PFSK-1 (cell line): ENCODE results near the gene ABCA1.

Experiments
- FOXP2 ChIP-seq: optimal IDR thresholded peaks from 2 replicates; pipeline ENCODE3; 2011; ENCODE audit warnings: borderline replicate concordance, control low read depth, inconsistent platforms; ENCODE audit not compliant: insufficient read depth; ENCODE audit errors: extremely low read length, extremely low read depth
- POLR2AphosphoS5 ChIP-seq: IDR thresholded peaks from 2 replicates; pipeline ENCODE4 v1.6.1; 2012; ENCODE audit warnings: low read depth, mild to moderate bottlenecking, control low read depth, low read length, moderate library complexity
- SIN3A ChIP-seq: IDR thresholded peaks from 2 replicates; pipeline ENCODE4 v1.6.1; 2012; ENCODE audit warnings: mild to moderate bottlenecking, low read length, moderate library complexity, borderline replicate concordance; ENCODE audit not compliant: insufficient read depth
- TAF1 ChIP-seq: IDR thresholded peaks from 2 replicates; pipeline ENCODE4 v1.6.1; 2012; ENCODE audit warnings: low read length, control low read depth, borderline replicate concordance; ENCODE audit not compliant: insufficient read depth
- TF ChIP-seq, protein P1 (sequence below), 2 experiments: IDR thresholded peaks; 2 replicates each; pipeline versions ENCODE4 v1.6.1 to v1.8.0; 2011 to 2012; ENCODE audit warnings: low read depth in 2 of 2, low read length in 2 of 2, control low read depth in 1 of 2, inconsistent platforms in 1 of 2, mild to moderate bottlenecking in 1 of 2, moderate library complexity in 1 of 2; ENCODE audit not compliant: insufficient read depth in 1 of 2

ABCA1 gene

DNA sequence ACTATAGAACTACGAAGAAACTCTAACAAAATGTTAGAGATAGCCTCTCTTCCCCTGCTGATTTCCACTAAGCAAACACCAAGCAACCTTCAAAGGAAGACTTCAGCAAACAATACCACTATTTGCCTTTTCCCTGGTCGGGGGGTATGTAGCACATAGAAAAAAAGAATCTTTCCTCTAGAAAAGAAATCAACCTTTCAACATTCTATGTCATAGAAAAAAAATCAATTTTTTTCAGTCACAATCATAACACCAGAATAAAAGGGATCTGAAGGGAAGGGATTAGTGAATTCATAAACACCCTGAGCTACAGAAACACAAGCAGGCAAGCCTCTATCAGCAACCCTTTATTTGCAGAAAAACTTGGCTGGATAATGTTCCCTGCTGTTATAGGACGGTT lies 15.3 kb downstream of the ABCA1 start:
- TF ChIP-seq, protein P1, sequence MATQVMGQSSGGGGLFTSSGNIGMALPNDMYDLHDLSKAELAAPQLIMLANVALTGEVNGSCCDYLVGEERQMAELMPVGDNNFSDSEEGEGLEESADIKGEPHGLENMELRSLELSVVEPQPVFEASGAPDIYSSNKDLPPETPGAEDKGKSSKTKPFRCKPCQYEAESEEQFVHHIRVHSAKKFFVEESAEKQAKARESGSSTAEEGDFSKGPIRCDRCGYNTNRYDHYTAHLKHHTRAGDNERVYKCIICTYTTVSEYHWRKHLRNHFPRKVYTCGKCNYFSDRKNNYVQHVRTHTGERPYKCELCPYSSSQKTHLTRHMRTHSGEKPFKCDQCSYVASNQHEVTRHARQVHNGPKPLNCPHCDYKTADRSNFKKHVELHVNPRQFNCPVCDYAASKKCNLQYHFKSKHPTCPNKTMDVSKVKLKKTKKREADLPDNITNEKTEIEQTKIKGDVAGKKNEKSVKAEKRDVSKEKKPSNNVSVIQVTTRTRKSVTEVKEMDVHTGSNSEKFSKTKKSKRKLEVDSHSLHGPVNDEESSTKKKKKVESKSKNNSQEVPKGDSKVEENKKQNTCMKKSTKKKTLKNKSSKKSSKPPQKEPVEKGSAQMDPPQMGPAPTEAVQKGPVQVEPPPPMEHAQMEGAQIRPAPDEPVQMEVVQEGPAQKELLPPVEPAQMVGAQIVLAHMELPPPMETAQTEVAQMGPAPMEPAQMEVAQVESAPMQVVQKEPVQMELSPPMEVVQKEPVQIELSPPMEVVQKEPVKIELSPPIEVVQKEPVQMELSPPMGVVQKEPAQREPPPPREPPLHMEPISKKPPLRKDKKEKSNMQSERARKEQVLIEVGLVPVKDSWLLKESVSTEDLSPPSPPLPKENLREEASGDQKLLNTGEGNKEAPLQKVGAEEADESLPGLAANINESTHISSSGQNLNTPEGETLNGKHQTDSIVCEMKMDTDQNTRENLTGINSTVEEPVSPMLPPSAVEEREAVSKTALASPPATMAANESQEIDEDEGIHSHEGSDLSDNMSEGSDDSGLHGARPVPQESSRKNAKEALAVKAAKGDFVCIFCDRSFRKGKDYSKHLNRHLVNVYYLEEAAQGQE (IDR thresholded peaks at IDR 0.05; ENCODE audit: insufficient read depth in 1 of 2, low read depth in 2 of 2, low read length in 2 of 2), result no peak
- TF ChIP-seq FOXP2, result no peak
- TF ChIP-seq SIN3A, result no peak

DNA sequence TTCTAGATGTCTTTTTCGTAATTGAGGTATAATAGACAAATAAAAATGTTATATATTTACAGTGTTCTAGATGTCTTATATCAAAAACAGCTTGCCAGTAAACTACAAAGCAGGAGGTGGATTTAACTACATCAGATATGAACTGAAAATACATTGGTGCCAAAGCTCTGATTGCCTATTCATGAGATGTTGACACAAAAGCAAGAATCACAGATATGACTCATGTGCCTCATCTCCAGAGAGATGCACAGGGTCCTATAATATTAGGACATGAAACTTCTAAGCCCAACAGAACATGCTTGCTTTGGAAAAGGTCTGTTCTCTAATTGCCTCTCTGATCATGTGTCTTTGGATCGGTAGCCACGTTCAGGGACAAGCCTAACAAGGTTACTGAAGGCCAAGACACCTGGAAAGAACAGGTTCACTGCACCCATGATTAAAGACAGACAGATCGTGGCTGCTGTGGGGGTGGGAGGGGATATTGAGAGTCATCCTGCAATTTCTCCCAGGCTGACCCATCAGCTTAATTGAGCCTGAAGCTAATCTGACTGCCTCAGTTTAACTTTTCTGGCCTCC lies 16.8 kb downstream of the ABCA1 start:
- TF ChIP-seq, protein P1 (IDR thresholded peaks at IDR 0.05; ENCODE audit: insufficient read depth in 1 of 2, low read depth in 2 of 2, low read length in 2 of 2), result no peak
- TF ChIP-seq POLR2AphosphoS5 (no peak), TAF1 (no peak), FOXP2 (no peak), SIN3A (no peak)

DNA sequence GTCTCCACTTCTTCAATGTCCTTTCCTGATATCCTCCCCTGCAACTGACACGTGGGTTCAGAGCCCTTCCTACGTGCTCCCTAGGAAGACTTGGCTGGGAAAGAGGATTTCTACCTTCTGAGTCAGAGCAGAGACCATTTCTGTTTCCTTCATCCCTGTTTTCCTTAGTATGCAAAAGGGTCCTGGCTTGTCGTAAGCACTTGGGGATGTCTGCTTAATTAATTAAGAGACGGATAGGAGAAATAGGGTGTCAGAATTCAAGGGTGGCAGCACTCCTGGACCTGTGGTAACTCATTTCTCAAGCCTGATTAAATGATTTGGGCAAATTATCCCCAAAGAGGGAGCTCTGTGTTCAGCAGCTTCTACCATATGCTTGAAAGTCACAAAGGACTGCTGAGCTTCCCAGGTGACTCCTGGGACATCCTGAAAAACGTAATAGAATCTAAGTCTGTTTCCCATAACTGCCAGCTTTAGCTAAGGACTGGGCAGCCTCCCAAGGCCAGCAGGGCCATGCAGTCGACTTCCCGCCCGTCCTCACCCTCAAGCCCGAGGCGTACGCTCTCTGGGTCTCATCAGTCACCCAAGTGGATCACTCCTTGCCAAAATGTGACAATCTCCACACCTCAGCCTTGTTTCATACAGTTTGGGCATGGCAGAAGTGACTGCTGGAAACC lies 20.5 kb downstream of the ABCA1 start:
- TF ChIP-seq, protein P1 (IDR thresholded peaks at IDR 0.05; ENCODE audit: insufficient read depth in 1 of 2, low read depth in 2 of 2, low read length in 2 of 2), result no peak
- TF ChIP-seq FOXP2, result no peak
- TF ChIP-seq POLR2AphosphoS5, result no peak
- TF ChIP-seq TAF1, result no peak
- TF ChIP-seq SIN3A, result no peak

DNA sequence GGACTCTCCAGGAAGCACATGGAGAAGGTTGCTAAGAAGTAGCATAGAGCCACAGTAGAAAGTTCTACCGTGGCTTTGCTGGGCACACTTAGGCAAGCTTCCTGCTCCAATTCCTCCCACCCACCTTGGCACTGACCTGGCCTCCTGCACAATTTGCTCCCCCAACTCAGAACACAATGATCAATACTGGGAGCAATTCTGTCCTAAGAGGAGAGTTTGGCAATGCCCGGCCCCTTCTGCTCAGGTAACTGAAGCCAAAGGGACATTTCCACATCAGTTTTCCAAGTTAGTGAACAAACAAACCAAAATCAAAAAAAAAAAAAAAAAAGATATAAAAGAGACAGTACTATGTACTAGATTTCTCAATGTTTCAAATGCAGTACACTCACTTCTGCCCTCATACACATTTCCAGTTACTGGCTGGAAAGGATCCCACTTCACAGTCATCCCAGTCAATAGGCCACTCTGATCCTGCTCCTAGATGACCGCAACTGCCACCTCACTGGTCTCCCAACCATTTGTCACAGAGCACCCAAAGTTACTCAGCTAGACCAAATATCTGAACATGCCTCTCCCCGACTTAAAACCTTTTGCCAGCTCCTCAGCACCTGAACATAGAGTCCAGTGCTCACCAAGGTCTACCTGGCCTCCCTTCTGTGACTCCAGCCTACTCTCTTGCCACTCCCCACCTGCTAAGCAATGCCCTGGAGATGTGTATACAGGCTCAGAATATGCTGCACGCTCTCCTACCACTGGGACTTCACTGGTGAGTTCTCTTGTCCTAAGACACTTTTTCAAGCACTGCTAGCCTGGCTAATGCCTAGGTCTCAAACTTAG lies 21.3 kb downstream of the ABCA1 start:
- TF ChIP-seq TAF1 (no peak), POLR2AphosphoS5 (no peak), SIN3A (no peak), FOXP2 (no peak)
- TF ChIP-seq, protein P1 (IDR thresholded peaks at IDR 0.05; ENCODE audit: insufficient read depth in 1 of 2, low read depth in 2 of 2, low read length in 2 of 2), result no peak
